A549 (cell line): ENCODE data around the gene BUD31. TPM values are rescaled to one million over a fixed set of nuclear protein-coding genes. Genes with fewer than 3 reads are reported as not detected.

Experiments used
- ATAC-seq, 2 experiments: fragments of 200-7000 bp in 1 of 2; fragments of >200 bp in 1 of 2; cut with Nextera tagmentation in 1 of 2; cut with Tn5 transposase in 1 of 2; 3 replicates each; pipeline versions ENCODE4 v1.8.0 to v1.9.1; 2018 to 2020; ENCODE audit warnings: mild to moderate bottlenecking in 1 of 2, moderate library complexity in 1 of 2
- CTCF ChIA-PET: fragments of 300-600 bp; sonication (Branson Sonifier 250); formaldehyde crosslinking; extraction: SDS; loops from one replicate; lab custom pipeline; 2021; ENCODE audit warnings: antibody characterized with exemption, inconsistent platforms; lab: Yijun Ruan, JAX
- POLR2A ChIA-PET: fragments of 350-600 bp; formaldehyde crosslinking; extraction: SDS; loops from one replicate; lab custom pipeline; 2021; ENCODE audit warnings: antibody characterized with exemption, inconsistent platforms; lab: Yijun Ruan, JAX
- DNase-seq, 2 experiments: peaks; one replicate each; pipeline versions ENCODE4 v3.0.0 to v3.0.0-alpha.2; 2011 to 2016; ENCODE audit warnings: low read depth in 1 of 2, low spot score in 1 of 2
- FAIRE-seq: peaks from 2 replicates; lab custom pipeline; 2011; peaks lifted over from hg19 to GRCh38; lab: Jason Lieb, UNC
- H3K27ac ChIP-seq, 2 experiments: fragments of >200 bp; sonication (Bioruptor Twin); formaldehyde crosslinking; 3 replicates each; pipeline ENCODE4 v1.5.1; 2016 to 2017
- H3K4me1 ChIP-seq: fragments of >200 bp; sonication (Bioruptor Twin); formaldehyde crosslinking; 3 replicates; pipeline ENCODE4 v1.6.1; 2016
- H3K4me2 ChIP-seq: fragments of >200 bp; sonication (Bioruptor Twin); formaldehyde crosslinking; 3 replicates; pipeline ENCODE4 v1.6.1; 2016
- H3K4me3 ChIP-seq: fragments of >200 bp; sonication (Bioruptor Twin); formaldehyde crosslinking; 3 replicates; pipeline ENCODE4 v1.5.1; 2016
- H3K9me3 ChIP-seq: fragments of >200 bp; sonication (Bioruptor Twin); formaldehyde crosslinking; 3 replicates; pipeline ENCODE4 v1.6.1; 2016
- CEBPB ChIP-seq, 2 experiments: fragments of >200 bp in 1 of 2; sonication (Bioruptor Twin) in 1 of 2; formaldehyde crosslinking in 1 of 2; IDR thresholded peaks; 2 replicates each; pipeline ENCODE4 v1.6.1; 2012 to 2016
- EHF ChIP-seq: fragments of 250-450 bp; sonication (Bioruptor Pico); IDR thresholded peaks from 2 replicates; pipeline ENCODE4 v1.5.0; 2020; ENCODE audit warnings: mild to moderate bottlenecking
- EP300 ChIP-seq, 2 experiments: fragments of >200 bp; sonication (Bioruptor Twin); formaldehyde crosslinking; IDR thresholded peaks; 2 replicates in 1 of 2; 3 replicates in 1 of 2; pipeline ENCODE4 v1.6.1; 2016 to 2017
- FOSB ChIP-seq: fragments of 250-450 bp; sonication (Bioruptor Pico); IDR thresholded peaks from 2 replicates; pipeline ENCODE4 v1.5.0; 2020; ENCODE audit warnings: mild to moderate bottlenecking, moderate library complexity
- FOSL2 ChIP-seq, 2 experiments: fragments of 450-650 bp in 1 of 2; fragments of >200 bp in 1 of 2; sonication (Bioruptor Twin) in 1 of 2; formaldehyde crosslinking; IDR thresholded peaks; 2 replicates each; pipeline versions ENCODE4 v1.5.0 to v1.6.1; 2016 to 2020; ENCODE audit warnings: mild to moderate bottlenecking in 1 of 2, moderate library complexity in 1 of 2
- FOXS1 ChIP-seq: fragments of 250-450 bp; sonication (Bioruptor Pico); IDR thresholded peaks from 2 replicates; pipeline ENCODE4 v1.5.0; 2020; ENCODE audit warnings: mild to moderate bottlenecking, moderate library complexity
- HDAC2 ChIP-seq: fragments of 200-600 bp; sonication (generic); IDR thresholded peaks from 2 replicates; pipeline ENCODE4 v1.6.1; 2016
- HOXB13 ChIP-seq: fragments of 250-450 bp; sonication (Bioruptor Pico); IDR thresholded peaks from 2 replicates; pipeline ENCODE4 v1.5.0; 2020; ENCODE audit warnings: low read depth, mild to moderate bottlenecking, moderate library complexity
- HOXB5 ChIP-seq: fragments of 250-450 bp; sonication (Bioruptor Pico); IDR thresholded peaks from 2 replicates; pipeline ENCODE4 v1.5.0; 2020; ENCODE audit warnings: mild to moderate bottlenecking, moderate library complexity
- JUN ChIP-seq, 2 experiments: fragments of >200 bp; sonication (Bioruptor Twin); formaldehyde crosslinking; IDR thresholded peaks; 2 replicates in 1 of 2; 3 replicates in 1 of 2; pipeline ENCODE4 v1.6.1; 2016 to 2017
- JUNB ChIP-seq: fragments of >200 bp; sonication (Bioruptor Twin); formaldehyde crosslinking; IDR thresholded peaks from 2 replicates; pipeline ENCODE4 v1.6.1; 2016
- KDM1A ChIP-seq: fragments of 200-600 bp; sonication (generic); IDR thresholded peaks from 2 replicates; pipeline ENCODE4 v1.6.1; 2016; ENCODE audit warnings: low read depth, mild to moderate bottlenecking
- MYC ChIP-seq: IDR thresholded peaks from 2 replicates; pipeline ENCODE4 v1.6.1; 2012; ENCODE audit warnings: mild to moderate bottlenecking, inconsistent platforms, low read length, improper control_type of control experiment, borderline replicate concordance
- NPAS2 ChIP-seq: fragments of 250-450 bp; sonication (Bioruptor Pico); IDR thresholded peaks from 2 replicates; pipeline ENCODE4 v1.8.0; 2022; ENCODE audit warnings: mild to moderate bottlenecking, moderate library complexity, borderline replicate concordance
- PHF8 ChIP-seq: fragments of 200-600 bp; sonication (generic); IDR thresholded peaks from 2 replicates; pipeline ENCODE4 v1.6.1; 2016; ENCODE audit warnings: low read depth, mild to moderate bottlenecking, antibody characterized with exemption, moderate library complexity, borderline replicate concordance
- POLR2A ChIP-seq: IDR thresholded peaks from 2 replicates; pipeline ENCODE4 v1.6.1; 2012; ENCODE audit warnings: mild to moderate bottlenecking, low read length
- RAD21 ChIP-seq, 2 experiments: fragments of >200 bp in 1 of 2; sonication (Bioruptor Twin) in 1 of 2; formaldehyde crosslinking in 1 of 2; IDR thresholded peaks in 1 of 2; conservative IDR thresholded peaks in 1 of 2; 2 replicates in 1 of 2; 3 replicates in 1 of 2; pipeline ENCODE4 v1.6.1; 2012 to 2018; ENCODE audit warnings: inconsistent platforms in 1 of 2
- RFX5 ChIP-seq: fragments of 450-650 bp; IDR thresholded peaks from 2 replicates; pipeline ENCODE4 v1.7.1; 2014; ENCODE audit warnings: antibody characterized with exemption, mild to moderate bottlenecking, moderate library complexity
- SREBF2 ChIP-seq: fragments of 450-650 bp; IDR thresholded peaks from 2 replicates; pipeline ENCODE4 v1.6.1; 2014; ENCODE audit warnings: mild to moderate bottlenecking, moderate library complexity
- TP53 ChIP-seq: fragments of 250-450 bp; sonication (Bioruptor Pico); IDR thresholded peaks from 2 replicates; pipeline ENCODE4 v1.5.0; 2021; ENCODE audit warnings: mild to moderate bottlenecking, moderate library complexity
- WGBS: methylation state at CpG from one replicate; pipeline ENCODE4 v1.1.6; 2017; ENCODE audit errors: missing lambda C conversion rate; 5-methylcytosine and 5-hydroxymethylcytosine counted together
- polyA minus RNA-seq: library from RNA; depleted of rRNA, polyadenylated mRNA; stranded (reverse); fragments of >200 nt; gene quantifications from 2 replicates; pipeline ENCODE4 v1.2.3, GENCODE V29; 2011; rRNA and poly(A)+ RNA removed
- polyA plus RNA-seq, 4 experiments: library from polyadenylated mRNA; depleted of rRNA in 3 of 4; stranded (reverse); fragments of >200 nt; fragmentation: RNase III in 1 of 4; extraction: RNeasy Plus Mini Kit Qiagen cat#74134 plus additional on column Dnase treatment in 1 of 4; gene quantifications; 2 replicates in 3 of 4; 3 replicates in 1 of 4; pipeline ENCODE4 v1.2.3, GENCODE V29; 2011 to 2017
- TF ChIP-seq, protein P1 (sequence below): fragments of 200-600 bp; sonication (generic); IDR thresholded peaks from 2 replicates; pipeline ENCODE4 v1.6.1; 2016; ENCODE audit warnings: antibody characterized with exemption, mild to moderate bottlenecking, moderate library complexity
- TF ChIP-seq, protein P2 (sequence below): IDR thresholded peaks from 2 replicates; pipeline ENCODE4 v1.6.1; 2012
- TF ChIP-seq, protein P3 (sequence below): fragments of 150-350 bp; IDR thresholded peaks from 2 replicates; pipeline ENCODE4 v1.6.1; 2014; ENCODE audit warnings: low read depth, mild to moderate bottlenecking, low read length
- TF ChIP-seq, protein P4 (sequence below): IDR thresholded peaks from 2 replicates; pipeline ENCODE4 v1.6.1; 2012
- TF ChIP-seq, protein P5 (sequence below): fragments of >200 bp; sonication (Bioruptor Twin); formaldehyde crosslinking; IDR thresholded peaks from 3 replicates; pipeline ENCODE4 v1.6.1; 2016

BUD31 gene
- polyA plus RNA-seq (2011; rRNA removed) (81.7 and 96.5 TPM in 2 replicates), polyA plus RNA-seq (2017; fragmentation: RNase III; extraction: RNeasy Plus Mini Kit Qiagen cat#74134 plus additional on column Dnase treatment) (97.0 to 105 TPM (median 105 TPM) in 3 replicates), polyA minus RNA-seq (25.9 and 29.9 TPM in 2 replicates)
- polyA plus RNA-seq (2012; cell fraction: cytosol; rRNA removed), result 95.6 and 120 TPM in 2 replicates
- 64.4 and 67.6 TPM in 2 replicates for polyA plus RNA-seq (2012; cell fraction: nucleus; rRNA removed)

DNA sequence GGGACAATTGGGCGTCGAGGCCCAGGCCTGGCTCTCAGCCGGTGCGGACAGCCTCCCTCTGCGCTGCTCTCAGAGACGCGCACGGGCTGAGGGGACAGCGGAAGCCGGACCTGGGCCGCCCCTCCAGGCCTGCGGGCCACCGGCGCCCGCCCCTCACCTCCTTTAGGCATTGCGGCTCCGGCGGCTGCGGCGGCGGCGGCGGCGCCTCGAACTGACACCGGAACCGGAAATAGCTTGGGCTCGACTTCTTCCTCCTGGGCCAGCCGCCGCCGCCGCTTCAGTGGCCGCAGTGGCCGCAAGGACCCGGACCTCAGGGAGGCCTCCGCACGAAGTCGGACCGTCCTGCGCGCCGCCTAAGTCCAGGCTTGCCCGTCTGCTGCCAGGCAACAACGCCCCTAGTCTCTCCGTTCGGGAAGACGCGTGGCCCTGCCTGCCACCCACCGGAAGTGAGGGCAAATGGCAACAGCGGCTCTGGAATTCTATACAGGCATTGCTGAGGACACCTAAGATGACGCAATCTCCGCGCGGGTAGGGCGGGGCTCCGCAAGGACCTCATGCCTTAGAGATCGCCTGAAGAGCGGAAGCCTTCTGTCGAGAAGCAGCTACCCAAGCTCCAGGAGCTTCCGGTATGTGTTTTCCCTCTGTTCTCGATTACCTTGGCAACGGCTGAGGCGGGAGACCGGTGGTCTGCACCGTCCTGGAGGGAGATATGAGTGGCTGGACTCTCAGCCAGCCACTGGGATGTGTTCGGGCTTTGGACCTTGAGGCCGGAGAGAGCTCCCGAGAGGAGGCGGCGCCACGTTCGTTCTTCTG, at the start of gene BUD31, which contains the start of gene PDAP1:
Gene BUD31 (plus strand): TSS at position 591 of the 813 bp plus-strand sequence. CDS start 2,124 bp downstream, outside the sequence.
Gene PDAP1 (minus strand): TSS at position 219 of the 813 bp plus-strand sequence. CDS start 49 bp downstream, at position 170.
- no peak for FAIRE-seq
- H3K4me1 ChIP-seq, result peaks cover 34% of the 10 kb centered on the region
- no peaks in the 10 kb centered on the region for H3K9me3 ChIP-seq
- TF ChIP-seq FOSL2 (IDR thresholded peaks at IDR 0.05) (no peak), FOSL2 (CRISPR knock-in tag; IDR thresholded peaks at IDR 0.05) (peak; percentile 85), FOSB (no peak), EP300 (IDR thresholded peaks at IDR 0.05) (no peak), HOXB5 (CRISPR knock-in tag) (peak; percentile 54), SREBF2 (no peak; the same call in 1 of the 2 replicates), RAD21 (conservative IDR thresholded peaks at IDR 0.05 in 1 of 2, IDR thresholded peaks at IDR 0.05 in 1 of 2) (no peak), JUN (IDR thresholded peaks at IDR 0.05) (peak; percentile 95 to 99), KDM1A (no peak), RFX5 (no peak), JUNB (no peak), PHF8 (peak; percentile 78), EHF (0 out of 2 replicates have a peak, but pooled peaks have one; percentile 6), HOXB13 (CRISPR knock-in tag) (no peak), TP53 (CRISPR knock-in tag) (no peak), CEBPB (IDR thresholded peaks at IDR 0.05) (peak; percentile 97 to 100), POLR2A (peak; percentile 86), HDAC2 (no peak), FOXS1 (CRISPR knock-in tag) (no peak), MYC (peak; percentile 90), NPAS2 (no peak)
- TF ChIP-seq, protein P1, sequence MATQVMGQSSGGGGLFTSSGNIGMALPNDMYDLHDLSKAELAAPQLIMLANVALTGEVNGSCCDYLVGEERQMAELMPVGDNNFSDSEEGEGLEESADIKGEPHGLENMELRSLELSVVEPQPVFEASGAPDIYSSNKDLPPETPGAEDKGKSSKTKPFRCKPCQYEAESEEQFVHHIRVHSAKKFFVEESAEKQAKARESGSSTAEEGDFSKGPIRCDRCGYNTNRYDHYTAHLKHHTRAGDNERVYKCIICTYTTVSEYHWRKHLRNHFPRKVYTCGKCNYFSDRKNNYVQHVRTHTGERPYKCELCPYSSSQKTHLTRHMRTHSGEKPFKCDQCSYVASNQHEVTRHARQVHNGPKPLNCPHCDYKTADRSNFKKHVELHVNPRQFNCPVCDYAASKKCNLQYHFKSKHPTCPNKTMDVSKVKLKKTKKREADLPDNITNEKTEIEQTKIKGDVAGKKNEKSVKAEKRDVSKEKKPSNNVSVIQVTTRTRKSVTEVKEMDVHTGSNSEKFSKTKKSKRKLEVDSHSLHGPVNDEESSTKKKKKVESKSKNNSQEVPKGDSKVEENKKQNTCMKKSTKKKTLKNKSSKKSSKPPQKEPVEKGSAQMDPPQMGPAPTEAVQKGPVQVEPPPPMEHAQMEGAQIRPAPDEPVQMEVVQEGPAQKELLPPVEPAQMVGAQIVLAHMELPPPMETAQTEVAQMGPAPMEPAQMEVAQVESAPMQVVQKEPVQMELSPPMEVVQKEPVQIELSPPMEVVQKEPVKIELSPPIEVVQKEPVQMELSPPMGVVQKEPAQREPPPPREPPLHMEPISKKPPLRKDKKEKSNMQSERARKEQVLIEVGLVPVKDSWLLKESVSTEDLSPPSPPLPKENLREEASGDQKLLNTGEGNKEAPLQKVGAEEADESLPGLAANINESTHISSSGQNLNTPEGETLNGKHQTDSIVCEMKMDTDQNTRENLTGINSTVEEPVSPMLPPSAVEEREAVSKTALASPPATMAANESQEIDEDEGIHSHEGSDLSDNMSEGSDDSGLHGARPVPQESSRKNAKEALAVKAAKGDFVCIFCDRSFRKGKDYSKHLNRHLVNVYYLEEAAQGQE, result no peak
- TF ChIP-seq, protein P2, sequence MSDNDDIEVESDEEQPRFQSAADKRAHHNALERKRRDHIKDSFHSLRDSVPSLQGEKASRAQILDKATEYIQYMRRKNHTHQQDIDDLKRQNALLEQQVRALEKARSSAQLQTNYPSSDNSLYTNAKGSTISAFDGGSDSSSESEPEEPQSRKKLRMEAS, result peak; percentile 94
- TF ChIP-seq, protein P3, sequence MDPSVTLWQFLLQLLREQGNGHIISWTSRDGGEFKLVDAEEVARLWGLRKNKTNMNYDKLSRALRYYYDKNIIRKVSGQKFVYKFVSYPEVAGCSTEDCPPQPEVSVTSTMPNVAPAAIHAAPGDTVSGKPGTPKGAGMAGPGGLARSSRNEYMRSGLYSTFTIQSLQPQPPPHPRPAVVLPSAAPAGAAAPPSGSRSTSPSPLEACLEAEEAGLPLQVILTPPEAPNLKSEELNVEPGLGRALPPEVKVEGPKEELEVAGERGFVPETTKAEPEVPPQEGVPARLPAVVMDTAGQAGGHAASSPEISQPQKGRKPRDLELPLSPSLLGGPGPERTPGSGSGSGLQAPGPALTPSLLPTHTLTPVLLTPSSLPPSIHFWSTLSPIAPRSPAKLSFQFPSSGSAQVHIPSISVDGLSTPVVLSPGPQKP, result no peak
- TF ChIP-seq, protein P4, sequence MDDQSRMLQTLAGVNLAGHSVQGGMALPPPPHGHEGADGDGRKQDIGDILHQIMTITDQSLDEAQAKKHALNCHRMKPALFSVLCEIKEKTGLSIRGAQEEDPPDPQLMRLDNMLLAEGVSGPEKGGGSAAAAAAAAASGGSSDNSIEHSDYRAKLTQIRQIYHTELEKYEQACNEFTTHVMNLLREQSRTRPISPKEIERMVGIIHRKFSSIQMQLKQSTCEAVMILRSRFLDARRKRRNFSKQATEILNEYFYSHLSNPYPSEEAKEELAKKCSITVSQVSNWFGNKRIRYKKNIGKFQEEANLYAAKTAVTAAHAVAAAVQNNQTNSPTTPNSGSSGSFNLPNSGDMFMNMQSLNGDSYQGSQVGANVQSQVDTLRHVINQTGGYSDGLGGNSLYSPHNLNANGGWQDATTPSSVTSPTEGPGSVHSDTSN, result 0 out of 2 replicates have a peak, but pooled peaks have one; percentile 34
- TF ChIP-seq, protein P5, sequence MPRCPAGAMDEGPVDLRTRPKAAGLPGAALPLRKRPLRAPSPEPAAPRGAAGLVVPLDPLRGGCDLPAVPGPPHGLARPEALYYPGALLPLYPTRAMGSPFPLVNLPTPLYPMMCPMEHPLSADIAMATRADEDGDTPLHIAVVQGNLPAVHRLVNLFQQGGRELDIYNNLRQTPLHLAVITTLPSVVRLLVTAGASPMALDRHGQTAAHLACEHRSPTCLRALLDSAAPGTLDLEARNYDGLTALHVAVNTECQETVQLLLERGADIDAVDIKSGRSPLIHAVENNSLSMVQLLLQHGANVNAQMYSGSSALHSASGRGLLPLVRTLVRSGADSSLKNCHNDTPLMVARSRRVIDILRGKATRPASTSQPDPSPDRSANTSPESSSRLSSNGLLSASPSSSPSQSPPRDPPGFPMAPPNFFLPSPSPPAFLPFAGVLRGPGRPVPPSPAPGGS, result peak; percentile 73
- WGBS, result 2% methylated on average over 29 of the region's 72 CpGs
- DNase-seq, result peak; percentile 96
- peak within 1 kb of the TSS; percentile 99 for H3K4me3 ChIP-seq
- ChIA-PET POLR2A (interaction anchor here (0.6 to 2.5 kb wide), 16 partner anchors 8 to 1020 kb away, joined by 3 to 23 read pairs (median 4); partner anchors contain the start of genes AP4M1, ARPC1B, CPSF4 and GPC2), CTCF (interaction anchor here (0.7 to 1.7 kb wide), 6 partner anchors 10 to 97 kb away, joined by 3 to 7 read pairs (median 3); no protein-coding TSS in a partner anchor)
- ATAC-seq, result peak; percentile 83 to 88
- peak within 1 kb of the TSS; percentile 95 for H3K4me2 ChIP-seq
- peak within 1 kb of the TSS; percentile 97 to 98 for H3K27ac ChIP-seq
